Liver (tissue), 9 donors: ENCODE data around the gene ALG9. TPM values are rescaled to one million over a fixed set of nuclear protein-coding genes. Genes with fewer than 3 reads are reported as not detected.
A peak's percentile ranks its signal among the peaks of the same experiment; 100 is the strongest.

Experiments used
- DNase-seq: peaks from one replicate; pipeline ENCODE4 v3.0.0-alpha.2; 2017; ENCODE audit warnings: low spot score
- H3K27ac ChIP-seq, 2 donors: one replicate each; pipeline ENCODE4 v1.7.0; 2013; ENCODE audit warnings: inconsistent platforms in 2 of 2, low read length in 2 of 2, control low read depth in 1 of 2, low read depth in 1 of 2, mild to moderate bottlenecking in 1 of 2
- H3K27me3 ChIP-seq, 4 donors: one replicate each; pipeline versions ENCODE4 v1.6.1 to v1.7.0; 2013; ENCODE audit warnings: low read length in 3 of 4, inconsistent platforms in 1 of 4, mild to moderate bottlenecking in 1 of 4, moderate library complexity in 1 of 4; ENCODE audit not compliant: control insufficient read depth in 4 of 4, insufficient read depth in 4 of 4
- H3K36me3 ChIP-seq, 4 donors: one replicate each; pipeline versions ENCODE4 v1.6.1 to v1.7.0; 2013; ENCODE audit warnings: low read length in 3 of 4, mild to moderate bottlenecking in 3 of 4, low read depth in 1 of 4, moderate library complexity in 1 of 4; ENCODE audit not compliant: control insufficient read depth in 4 of 4, insufficient read depth in 3 of 4
- H3K4me1 ChIP-seq, 4 donors: one replicate each; pipeline versions ENCODE4 v1.6.1 to v1.7.0; 2013; ENCODE audit warnings: low read length in 3 of 4, mild to moderate bottlenecking in 3 of 4, moderate library complexity in 1 of 4; ENCODE audit not compliant: control insufficient read depth in 4 of 4, insufficient read depth in 4 of 4
- H3K4me3 ChIP-seq, 3 donors: one replicate each; pipeline versions ENCODE4 v1.6.1 to v1.7.0; 2013; ENCODE audit warnings: low read length in 3 of 3, control low read depth in 1 of 3, low read depth in 1 of 3, mild to moderate bottlenecking in 1 of 3
- H3K9ac ChIP-seq, 2 donors: one replicate each; pipeline ENCODE4 v1.7.0; 2013; ENCODE audit warnings: low read length in 2 of 2, mild to moderate bottlenecking in 2 of 2, moderate library complexity in 2 of 2, control low read depth in 1 of 2, low read depth in 1 of 2
- H3K9me3 ChIP-seq, 4 donors: one replicate each; pipeline versions ENCODE4 v1.6.1 to v1.7.0; 2013; ENCODE audit warnings: low read length in 3 of 4; ENCODE audit not compliant: control insufficient read depth in 4 of 4
- FOXA1 ChIP-seq: IDR thresholded peaks from 2 replicates; pipeline ENCODE4 v1.6.1; 2016; ENCODE audit warnings: antibody characterized with exemption
- FOXA2 ChIP-seq: IDR thresholded peaks from 2 replicates; pipeline ENCODE4 v1.6.1; 2016; ENCODE audit warnings: antibody characterized with exemption
- GABPA ChIP-seq, 2 donors: IDR thresholded peaks in 1 of 2; conservative IDR thresholded peaks in 1 of 2; 2 replicates each; pipeline ENCODE4 v1.6.1; 2016; ENCODE audit warnings: antibody characterized with exemption in 2 of 2, mild to moderate bottlenecking in 1 of 2, moderate library complexity in 1 of 2
- HNF4A ChIP-seq, 2 donors: conservative IDR thresholded peaks; 2 replicates each; pipeline ENCODE4 v1.6.1; 2016; ENCODE audit warnings: antibody characterized with exemption in 2 of 2, mild to moderate bottlenecking in 2 of 2
- HNF4G ChIP-seq: IDR thresholded peaks from 2 replicates; pipeline ENCODE4 v1.6.1; 2016; ENCODE audit warnings: antibody characterized with exemption
- JUND ChIP-seq, 2 donors: IDR thresholded peaks; 2 replicates each; pipeline ENCODE4 v1.6.1; 2016; ENCODE audit warnings: antibody characterized with exemption in 2 of 2
- MAX ChIP-seq: IDR thresholded peaks from 2 replicates; pipeline ENCODE4 v1.6.1; 2016; ENCODE audit warnings: antibody characterized with exemption
- NR2F2 ChIP-seq: IDR thresholded peaks from 2 replicates; pipeline ENCODE4 v1.6.1; 2016; ENCODE audit warnings: antibody characterized with exemption
- RAD21 ChIP-seq, 2 donors: IDR thresholded peaks; 2 replicates each; pipeline ENCODE4 v1.6.1; 2016; ENCODE audit warnings: antibody characterized with exemption in 2 of 2, mild to moderate bottlenecking in 2 of 2
- REST ChIP-seq: IDR thresholded peaks from 2 replicates; pipeline ENCODE4 v1.6.1; 2016; ENCODE audit warnings: antibody characterized with exemption, mild to moderate bottlenecking
- SP1 ChIP-seq: IDR thresholded peaks from 2 replicates; pipeline ENCODE4 v1.6.1; 2018; ENCODE audit warnings: antibody characterized with exemption, mild to moderate bottlenecking
- TAF1 ChIP-seq: conservative IDR thresholded peaks from 2 replicates; pipeline ENCODE4 v1.6.1; 2016; ENCODE audit warnings: antibody characterized with exemption, mild to moderate bottlenecking
- YY1 ChIP-seq: IDR thresholded peaks from 2 replicates; pipeline ENCODE4 v1.6.1; 2016; ENCODE audit warnings: antibody characterized with exemption, mild to moderate bottlenecking
- WGBS: extraction: QIAGEN DNeasy Blood & Tissue Kit; methylation state at CpG from one replicate; pipeline ENCODE4 v1.1.7; 2013; 5-methylcytosine and 5-hydroxymethylcytosine counted together
- polyA plus RNA-seq, 2 donors: library from polyadenylated mRNA; stranded (reverse) in 1 of 2; unstranded in 1 of 2; fragments of 200-250 nt in 1 of 2; fragments of >200 nt in 1 of 2; fragmentation: Nextera tagmentation in 1 of 2; extraction: Ambion mirVana in 1 of 2; gene quantifications; one replicate each; pipeline versions ENCODE4 v1.2.1 to v1.2.3, GENCODE V29; 2013 to 2015
- total RNA-seq, 2 donors: library from RNA; depleted of rRNA; stranded (reverse); fragments of >200 nt; gene quantifications; one replicate each; pipeline ENCODE4 v1.2.3, GENCODE V29; 2014
- TF ChIP-seq, protein P1 (sequence below): fragments of 150-350 bp; IDR thresholded peaks from 2 replicates; pipeline ENCODE4 v1.5.1; 2017; ENCODE audit warnings: improper control_type of control experiment, low read depth, low read length; ENCODE audit not compliant: missing input control
- TF ChIP-seq, protein P2 (sequence below): IDR thresholded peaks from 2 replicates; pipeline ENCODE4 v1.6.1; 2016; ENCODE audit warnings: antibody characterized with exemption
- TF ChIP-seq, protein P3 (sequence below): IDR thresholded peaks from 2 replicates; pipeline ENCODE4 v1.6.1; 2016; ENCODE audit warnings: antibody characterized with exemption
- donor health status: healthy.
- donor health status: healthy.
- donor health status: healthy.
- donor health status: healthy.
- donor health status: healthy.

Gene ALG9
- total and polyA plus RNA-seq, 4 donors = 13.7 to 36.3 (median 20.2) TPM

- no peak for TF ChIP-seq HNF4A (conservative IDR thresholded peaks at IDR 0.05)
- TF ChIP-seq, protein P1, sequence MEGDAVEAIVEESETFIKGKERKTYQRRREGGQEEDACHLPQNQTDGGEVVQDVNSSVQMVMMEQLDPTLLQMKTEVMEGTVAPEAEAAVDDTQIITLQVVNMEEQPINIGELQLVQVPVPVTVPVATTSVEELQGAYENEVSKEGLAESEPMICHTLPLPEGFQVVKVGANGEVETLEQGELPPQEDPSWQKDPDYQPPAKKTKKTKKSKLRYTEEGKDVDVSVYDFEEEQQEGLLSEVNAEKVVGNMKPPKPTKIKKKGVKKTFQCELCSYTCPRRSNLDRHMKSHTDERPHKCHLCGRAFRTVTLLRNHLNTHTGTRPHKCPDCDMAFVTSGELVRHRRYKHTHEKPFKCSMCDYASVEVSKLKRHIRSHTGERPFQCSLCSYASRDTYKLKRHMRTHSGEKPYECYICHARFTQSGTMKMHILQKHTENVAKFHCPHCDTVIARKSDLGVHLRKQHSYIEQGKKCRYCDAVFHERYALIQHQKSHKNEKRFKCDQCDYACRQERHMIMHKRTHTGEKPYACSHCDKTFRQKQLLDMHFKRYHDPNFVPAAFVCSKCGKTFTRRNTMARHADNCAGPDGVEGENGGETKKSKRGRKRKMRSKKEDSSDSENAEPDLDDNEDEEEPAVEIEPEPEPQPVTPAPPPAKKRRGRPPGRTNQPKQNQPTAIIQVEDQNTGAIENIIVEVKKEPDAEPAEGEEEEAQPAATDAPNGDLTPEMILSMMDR = peak; percentile 43
Measured at GRCh38 chr11:111851636-111852035, 19.7 kb downstream of the ALG9 start (continued).

DNA sequence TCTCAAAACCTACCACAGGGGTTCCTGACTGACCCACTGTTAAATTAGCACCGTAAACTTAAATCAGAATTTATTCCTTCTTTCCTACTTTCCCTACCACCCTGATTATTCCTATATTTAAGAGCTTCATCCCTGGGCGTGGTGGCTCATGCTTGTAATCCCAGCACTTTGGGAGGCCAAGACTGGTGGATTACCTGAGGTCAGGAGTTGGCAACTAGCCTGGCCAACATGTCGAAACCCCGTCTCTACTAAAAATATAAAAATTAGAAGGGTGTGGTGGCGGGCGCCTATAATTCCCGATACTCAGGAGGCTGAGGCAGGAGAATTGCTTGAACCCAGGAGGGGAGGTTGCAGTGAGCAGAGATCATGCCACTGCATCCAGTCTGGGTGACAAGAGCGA lies 20.3 kb downstream of the ALG9 start:
- Histone ChIP-seq H3K9ac (no peak overlapping the region), H3K27ac (no peak overlapping the region), H3K36me3 (peaks cover 2 to 18% (median 8%) of the 10 kb centered on the region in 4 donors), H3K9me3 (no peaks in the 10 kb centered on the region), H3K4me1 (peaks cover 0 to 5% (median 3%) of the 10 kb centered on the region in 4 donors), H3K4me3 (no peak overlapping the region), H3K27me3 (no peaks in the 10 kb centered on the region)
- no peak for DNase-seq
- WGBS = 58% methylated on average over 8 of the region's 8 CpGs
- TF ChIP-seq, protein P2, sequence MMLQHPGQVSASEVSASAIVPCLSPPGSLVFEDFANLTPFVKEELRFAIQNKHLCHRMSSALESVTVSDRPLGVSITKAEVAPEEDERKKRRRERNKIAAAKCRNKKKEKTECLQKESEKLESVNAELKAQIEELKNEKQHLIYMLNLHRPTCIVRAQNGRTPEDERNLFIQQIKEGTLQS = no peak
- TF ChIP-seq RAD21 (IDR thresholded peaks at IDR 0.05) (no peak), JUND (IDR thresholded peaks at IDR 0.05) (no peak), YY1 (no peak), TAF1 (no peak), SP1 (no peak), HNF4G (no peak)
- TF ChIP-seq, protein P3, sequence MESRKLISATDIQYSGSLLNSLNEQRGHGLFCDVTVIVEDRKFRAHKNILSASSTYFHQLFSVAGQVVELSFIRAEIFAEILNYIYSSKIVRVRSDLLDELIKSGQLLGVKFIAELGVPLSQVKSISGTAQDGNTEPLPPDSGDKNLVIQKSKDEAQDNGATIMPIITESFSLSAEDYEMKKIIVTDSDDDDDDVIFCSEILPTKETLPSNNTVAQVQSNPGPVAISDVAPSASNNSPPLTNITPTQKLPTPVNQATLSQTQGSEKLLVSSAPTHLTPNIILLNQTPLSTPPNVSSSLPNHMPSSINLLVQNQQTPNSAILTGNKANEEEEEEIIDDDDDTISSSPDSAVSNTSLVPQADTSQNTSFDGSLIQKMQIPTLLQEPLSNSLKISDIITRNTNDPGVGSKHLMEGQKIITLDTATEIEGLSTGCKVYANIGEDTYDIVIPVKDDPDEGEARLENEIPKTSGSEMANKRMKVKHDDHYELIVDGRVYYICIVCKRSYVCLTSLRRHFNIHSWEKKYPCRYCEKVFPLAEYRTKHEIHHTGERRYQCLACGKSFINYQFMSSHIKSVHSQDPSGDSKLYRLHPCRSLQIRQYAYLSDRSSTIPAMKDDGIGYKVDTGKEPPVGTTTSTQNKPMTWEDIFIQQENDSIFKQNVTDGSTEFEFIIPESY = no peak
- TF ChIP-seq, protein P1 = no peak

GRCh38 chr11:111849631-111850030 lies 21.8 kb downstream of the ALG9 start:
- Histone ChIP-seq H3K9ac (no peak overlapping the region), H3K27ac (no peak overlapping the region), H3K4me1 (peaks cover 0 to 5% (median 3%) of the 10 kb centered on the region in 4 donors), H3K27me3 (no peaks in the 10 kb centered on the region), H3K36me3 (peaks cover 2 to 18% (median 6%) of the 10 kb centered on the region in 4 donors), H3K9me3 (no peaks in the 10 kb centered on the region), H3K4me3 (no peak overlapping the region)
- over 99% methylated on average over 3 of the region's 3 CpGs for WGBS
- no peak for DNase-seq
- TF ChIP-seq NR2F2 (no peak), JUND (IDR thresholded peaks at IDR 0.05) (no peak), RAD21 (IDR thresholded peaks at IDR 0.05) (no peak), REST (no peak), HNF4A (conservative IDR thresholded peaks at IDR 0.05) (no peak), MAX (no peak), FOXA2 (no peak), SP1 (no peak), GABPA (IDR thresholded peaks at IDR 0.05 in 1 of 2, conservative IDR thresholded peaks at IDR 0.05 in 1 of 2) (no peak), FOXA1 (no peak), HNF4G (no peak), TAF1 (no peak)
- TF ChIP-seq, protein P1 = no peak
